Activated CD4-positive, alpha-beta T cell treated with anti-CD3 and anti-CD28 coated beads, Interleukin-2, amount 10 ng/mL, durations not matched to agents 7 days and 5 days (primary cell): ENCODE results near the gene DNAJC13. TPM values are rescaled to one million over a fixed set of nuclear protein-coding genes. Genes with fewer than 3 reads are reported as not detected.
"Not testable (repeated sequence)": the region's sequence is repeated elsewhere in the genome, so short reads cannot be mapped to it uniquely, and the experiment has no call there.

Experiments
- CTCF ChIA-PET: fragments of 350-600 bp; sonication (Branson Sonifier 250); formaldehyde crosslinking; loops from one replicate; lab custom pipeline; 2021; ENCODE audit warnings: antibody characterized with exemption; lab: Charles Lee
- POLR2A ChIA-PET: fragments of 350-600 bp; sonication (Branson Sonifier 250); formaldehyde crosslinking; loops from one replicate; lab custom pipeline; 2021; ENCODE audit warnings: antibody characterized with exemption; lab: Charles Lee
- DNase-seq: peaks from one replicate; pipeline ENCODE4 v3.0.0-alpha.2; 2020
- H3K27ac Mint-ChIP-seq: one replicate; pipeline ENCODE4 v1.8.0; 2021; ENCODE audit warnings: mild to moderate bottlenecking, moderate library complexity, mixed read lengths
- H3K27me3 Mint-ChIP-seq: one replicate; pipeline ENCODE4 v1.8.0; 2021; ENCODE audit warnings: mixed read lengths
- H3K36me3 Mint-ChIP-seq: one replicate; pipeline ENCODE4 v1.8.0; 2021; ENCODE audit warnings: low read depth, mixed read lengths
- H3K4me1 Mint-ChIP-seq: one replicate; pipeline ENCODE4 v1.8.0; 2021; ENCODE audit warnings: mixed read lengths
- H3K4me3 Mint-ChIP-seq: one replicate; pipeline ENCODE4 v1.8.0; 2021; ENCODE audit warnings: mild to moderate bottlenecking, moderate library complexity, mixed read lengths
- H3K9me3 Mint-ChIP-seq: one replicate; pipeline ENCODE4 v1.8.0; 2021; ENCODE audit warnings: mixed read lengths
- total RNA-seq, 2 experiments: library from RNA; stranded (reverse); gene quantifications; one replicate each; pipeline ENCODE4 v1.2.3, GENCODE V29; 2021

The DNAJC13 gene, protein sequence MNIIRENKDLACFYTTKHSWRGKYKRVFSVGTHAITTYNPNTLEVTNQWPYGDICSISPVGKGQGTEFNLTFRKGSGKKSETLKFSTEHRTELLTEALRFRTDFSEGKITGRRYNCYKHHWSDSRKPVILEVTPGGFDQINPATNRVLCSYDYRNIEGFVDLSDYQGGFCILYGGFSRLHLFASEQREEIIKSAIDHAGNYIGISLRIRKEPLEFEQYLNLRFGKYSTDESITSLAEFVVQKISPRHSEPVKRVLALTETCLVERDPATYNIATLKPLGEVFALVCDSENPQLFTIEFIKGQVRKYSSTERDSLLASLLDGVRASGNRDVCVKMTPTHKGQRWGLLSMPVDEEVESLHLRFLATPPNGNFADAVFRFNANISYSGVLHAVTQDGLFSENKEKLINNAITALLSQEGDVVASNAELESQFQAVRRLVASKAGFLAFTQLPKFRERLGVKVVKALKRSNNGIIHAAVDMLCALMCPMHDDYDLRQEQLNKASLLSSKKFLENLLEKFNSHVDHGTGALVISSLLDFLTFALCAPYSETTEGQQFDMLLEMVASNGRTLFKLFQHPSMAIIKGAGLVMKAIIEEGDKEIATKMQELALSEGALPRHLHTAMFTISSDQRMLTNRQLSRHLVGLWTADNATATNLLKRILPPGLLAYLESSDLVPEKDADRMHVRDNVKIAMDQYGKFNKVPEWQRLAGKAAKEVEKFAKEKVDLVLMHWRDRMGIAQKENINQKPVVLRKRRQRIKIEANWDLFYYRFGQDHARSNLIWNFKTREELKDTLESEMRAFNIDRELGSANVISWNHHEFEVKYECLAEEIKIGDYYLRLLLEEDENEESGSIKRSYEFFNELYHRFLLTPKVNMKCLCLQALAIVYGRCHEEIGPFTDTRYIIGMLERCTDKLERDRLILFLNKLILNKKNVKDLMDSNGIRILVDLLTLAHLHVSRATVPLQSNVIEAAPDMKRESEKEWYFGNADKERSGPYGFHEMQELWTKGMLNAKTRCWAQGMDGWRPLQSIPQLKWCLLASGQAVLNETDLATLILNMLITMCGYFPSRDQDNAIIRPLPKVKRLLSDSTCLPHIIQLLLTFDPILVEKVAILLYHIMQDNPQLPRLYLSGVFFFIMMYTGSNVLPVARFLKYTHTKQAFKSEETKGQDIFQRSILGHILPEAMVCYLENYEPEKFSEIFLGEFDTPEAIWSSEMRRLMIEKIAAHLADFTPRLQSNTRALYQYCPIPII (N-terminal part only)
- 10 to 100 TPM; 37.3 to 38.6 TPM for total RNA-seq

DNA sequence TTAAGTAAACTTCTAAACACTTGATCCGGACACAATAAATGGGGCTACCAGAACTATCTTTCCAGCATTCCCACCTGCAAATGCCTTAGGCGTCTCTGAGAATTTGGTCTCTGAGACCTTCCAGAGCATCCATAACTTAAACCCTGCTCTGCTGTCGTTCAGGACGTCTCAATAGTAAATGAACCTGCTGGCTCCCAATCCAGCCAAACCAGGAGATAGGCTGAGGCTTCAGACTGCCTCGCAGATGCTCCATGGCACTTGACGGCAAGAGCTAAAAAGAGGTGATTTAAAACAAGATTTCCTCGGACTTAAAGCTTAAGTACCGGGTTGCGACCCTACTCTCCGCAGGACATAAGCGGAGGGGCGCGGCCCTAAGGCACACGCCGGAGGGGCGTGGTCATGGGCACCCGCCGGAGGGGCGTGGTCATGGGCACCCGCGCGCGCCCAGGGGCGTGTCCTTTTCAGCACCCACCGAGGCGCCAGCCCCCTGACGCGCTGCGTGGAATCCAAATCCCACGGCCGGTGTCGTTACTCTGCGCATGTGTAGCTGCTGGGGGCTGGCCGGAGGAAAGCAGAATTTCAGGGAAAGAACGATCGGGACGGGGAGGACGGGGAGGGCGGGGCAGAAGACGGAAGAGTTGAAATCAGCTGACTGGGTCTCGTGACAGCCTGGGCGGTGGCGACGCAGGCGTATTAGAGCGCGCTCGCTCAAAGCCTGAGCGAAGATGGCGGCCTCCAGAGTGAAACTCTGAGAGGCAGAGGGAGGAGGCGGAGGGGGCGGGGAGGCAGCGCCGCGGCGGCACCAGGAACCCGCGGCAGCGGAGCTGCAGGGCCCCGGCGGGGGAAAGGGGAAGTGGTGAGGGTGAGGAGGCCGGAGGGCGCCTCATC, at the start of gene DNAJC13:
Gene DNAJC13, plus strand, starts transcription at position 696 of the 888 bp plus-strand sequence. CDS start 17,049 bp downstream, outside the sequence.
- Mint-ChIP-seq H3K27me3 (no peaks in the 10 kb centered on the region), H3K4me1 (peaks cover 35% of the 10 kb centered on the region), H3K27ac (peak within 1 kb of the TSS; percentile 93), H3K36me3 (peaks cover 13% of the 10 kb centered on the region), H3K9me3 (no peaks in the 10 kb centered on the region), H3K4me3 (peak within 1 kb of the TSS; percentile 92)
- CTCF ChIA-PET: interaction anchor here (1.0 to 1.6 kb wide), 4 partner anchors 19 to 236 kb away, joined by 3 to 4 read pairs (median 4); no protein-coding TSS in a partner anchor
- peak; percentile 94 for DNase-seq
- POLR2A ChIA-PET: interaction anchor here (0.5 kb wide), 1 partner anchor 209 kb away, joined by 3 read pairs; no protein-coding TSS in a partner anchor

DNA sequence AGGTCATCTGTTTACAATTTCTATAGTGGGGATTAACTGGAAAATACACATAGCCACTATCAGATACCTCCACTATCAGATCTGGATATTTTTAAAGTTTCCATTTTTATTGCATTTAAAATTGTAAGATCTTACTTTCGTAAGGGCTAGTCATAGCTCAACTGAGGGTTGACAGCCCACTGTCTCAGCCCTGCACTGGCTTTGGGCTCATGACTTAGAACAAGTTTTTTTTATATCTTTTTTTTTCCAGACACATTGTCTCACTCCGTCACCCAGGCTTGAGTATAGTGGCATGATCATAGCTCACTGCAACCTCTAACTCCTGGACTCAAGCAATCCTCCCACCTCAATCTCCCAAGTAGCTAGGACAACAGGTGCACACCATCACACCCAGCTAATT, 48.8 kb upstream of the DNAJC13 start:
- Mint-ChIP-seq H3K27me3 (peaks cover 8% of the 10 kb centered on the region), H3K27ac (no peak overlapping the region), H3K4me3 (no peak overlapping the region), H3K9me3 (no peaks in the 10 kb centered on the region), H3K36me3 (no peaks in the 10 kb centered on the region), H3K4me1 (no peaks in the 10 kb centered on the region)
- ChIA-PET CTCF (no interaction called here), POLR2A (no interaction called here)
- DNase-seq: no peak

DNA sequence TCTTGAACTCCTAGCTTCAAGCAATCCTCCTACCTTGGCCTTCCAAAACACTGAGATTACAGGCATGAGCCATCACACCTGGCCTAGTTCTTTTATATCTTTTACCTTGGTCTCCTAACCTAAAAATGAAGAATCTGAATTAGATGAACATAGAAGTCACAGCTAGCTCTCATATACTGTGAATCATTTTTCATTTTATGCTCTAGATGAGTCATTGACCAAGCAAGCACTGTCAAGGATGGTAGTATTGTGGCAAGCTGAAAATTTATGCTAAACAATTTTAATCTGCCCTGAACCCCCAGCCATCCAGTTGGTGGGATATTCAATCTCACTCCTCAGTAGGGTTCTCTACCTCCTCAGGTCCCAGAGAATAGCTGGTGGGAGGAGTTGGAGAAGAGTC, 48.3 kb upstream of the DNAJC13 start:
- ChIA-PET CTCF (no interaction called here), POLR2A (no interaction called here)
- no peak for DNase-seq
- H3K4me3 Mint-ChIP-seq: no peak overlapping the region
- H3K9me3 Mint-ChIP-seq: no peaks in the 10 kb centered on the region
- H3K36me3 Mint-ChIP-seq: no peaks in the 10 kb centered on the region
- H3K27ac Mint-ChIP-seq: no peak overlapping the region
- H3K27me3 Mint-ChIP-seq: peaks cover 8% of the 10 kb centered on the region
- H3K4me1 Mint-ChIP-seq: no peaks in the 10 kb centered on the region

DNA sequence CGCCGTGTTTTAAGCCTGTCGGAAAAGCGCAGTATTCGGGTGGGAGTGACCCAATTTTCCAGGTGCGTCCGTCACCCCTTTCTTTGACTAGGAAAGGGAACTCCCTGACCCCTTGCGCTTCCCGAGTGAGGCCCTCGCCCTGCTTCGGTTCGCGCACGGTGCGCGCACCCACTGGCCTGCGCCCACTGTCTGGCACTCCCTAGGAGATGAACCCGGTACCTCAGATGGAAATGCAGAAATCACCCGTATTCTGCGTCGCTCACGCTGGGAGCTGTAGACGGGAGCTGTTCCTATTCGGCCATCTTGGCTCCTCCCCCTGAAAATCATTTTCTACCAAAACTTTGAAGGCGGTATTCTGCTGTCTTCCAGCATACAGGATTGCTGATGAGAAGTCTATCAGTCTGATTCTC, 40.4 kb upstream of the DNAJC13 start:
- H3K9me3 Mint-ChIP-seq, H3K27ac Mint-ChIP-seq, H3K4me1 Mint-ChIP-seq, POLR2A ChIA-PET, DNase-seq, CTCF ChIA-PET, H3K36me3 Mint-ChIP-seq: not testable (repeated sequence)
- H3K27me3 Mint-ChIP-seq: peaks cover 11% of the 10 kb centered on the region
- peak overlapping the region; percentile 58 for H3K4me3 Mint-ChIP-seq

DNA sequence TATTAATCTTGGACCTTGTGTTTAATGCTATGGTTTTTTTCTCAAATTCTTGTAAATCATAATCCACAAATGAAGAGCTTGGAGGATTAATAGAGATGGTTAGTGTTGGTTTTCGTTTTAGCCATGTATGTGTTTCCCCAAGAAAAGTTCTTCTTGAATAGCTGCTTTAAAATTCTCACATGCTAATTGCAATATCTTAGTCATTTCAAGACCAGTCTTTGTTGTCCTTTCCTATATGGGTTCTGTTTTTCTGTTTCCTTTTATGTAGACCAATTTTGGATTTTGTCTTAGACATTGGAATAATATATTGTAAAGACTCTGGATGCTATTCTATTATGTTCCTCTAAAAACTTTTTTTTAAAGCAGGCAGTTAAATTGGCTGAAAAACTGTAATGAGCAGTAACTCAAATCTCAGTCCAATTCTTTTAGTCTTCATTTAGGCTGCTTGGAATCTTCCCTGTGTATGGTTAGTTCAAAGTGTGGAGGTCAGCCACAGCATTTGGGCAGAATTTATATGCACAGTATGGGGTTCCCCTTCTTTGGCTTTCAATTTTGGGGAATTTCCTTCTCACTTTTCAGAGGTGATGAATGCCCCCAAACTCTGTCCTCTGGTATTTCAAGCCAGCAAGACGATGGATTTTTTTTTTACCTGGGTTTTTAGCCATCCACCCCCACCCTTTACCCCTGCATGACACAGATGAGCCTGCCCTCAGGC, 39.1 kb upstream of the DNAJC13 start:
- CTCF ChIA-PET: interaction anchor here (1.5 kb wide), 1 partner anchor 22 kb away, joined by 4 read pairs; no protein-coding TSS in a partner anchor
- no peak overlapping the region for H3K4me3 Mint-ChIP-seq
- H3K36me3 Mint-ChIP-seq: no peaks in the 10 kb centered on the region
- POLR2A ChIA-PET: no interaction called here
- no peak overlapping the region for H3K27ac Mint-ChIP-seq
- no peaks in the 10 kb centered on the region for H3K4me1 Mint-ChIP-seq
- DNase-seq: no peak
- H3K27me3 Mint-ChIP-seq: peaks cover 11% of the 10 kb centered on the region
- H3K9me3 Mint-ChIP-seq: no peaks in the 10 kb centered on the region

DNA sequence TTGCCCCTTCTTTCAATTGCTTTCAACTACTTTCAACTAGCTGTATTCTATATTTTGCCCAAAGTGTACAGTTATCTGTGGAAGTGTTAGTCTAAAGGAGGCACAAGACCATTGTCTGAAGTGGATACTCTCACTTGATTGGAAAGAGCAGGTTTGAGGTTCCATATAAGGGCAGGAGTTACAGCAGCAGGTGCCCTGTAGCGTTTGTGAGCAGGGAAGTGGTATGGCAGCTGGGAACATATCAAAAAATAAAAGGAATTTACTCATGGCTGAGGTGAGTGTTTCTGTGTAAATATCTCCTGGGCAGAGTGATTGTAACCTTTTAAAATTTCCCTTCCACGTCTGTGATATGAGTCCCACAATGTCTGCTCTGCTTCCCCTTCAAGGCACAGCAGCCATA, 38.5 kb upstream of the DNAJC13 start:
- Mint-ChIP-seq H3K9me3 (no peaks in the 10 kb centered on the region), H3K4me1 (no peaks in the 10 kb centered on the region), H3K27me3 (peaks cover 11% of the 10 kb centered on the region), H3K27ac (no peak overlapping the region), H3K36me3 (no peaks in the 10 kb centered on the region), H3K4me3 (no peak overlapping the region)
- no peak for DNase-seq
- CTCF ChIA-PET: interaction anchor here (1.5 kb wide), 1 partner anchor 21 kb away, joined by 4 read pairs; no protein-coding TSS in a partner anchor
- POLR2A ChIA-PET: no interaction called here

DNA sequence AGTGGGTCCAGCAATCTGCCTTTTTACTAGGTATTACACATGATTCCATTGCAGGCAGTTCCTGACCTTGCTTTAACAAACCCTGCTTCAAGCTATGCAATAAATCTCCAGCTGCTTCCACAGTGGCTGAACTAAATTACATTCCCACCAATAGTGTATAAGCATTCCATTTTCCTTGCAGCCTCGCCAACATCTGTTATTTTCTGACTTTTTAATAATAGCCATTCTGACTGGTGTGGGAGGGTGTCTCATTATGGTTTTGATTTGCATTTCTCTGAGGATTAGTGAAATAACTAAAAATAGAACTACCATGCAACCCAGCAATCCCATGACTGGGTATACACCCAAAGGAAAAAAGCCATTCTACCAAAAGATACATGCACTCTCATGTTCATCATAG, 36.4 kb upstream of the DNAJC13 start:
- H3K4me1 Mint-ChIP-seq: no peaks in the 10 kb centered on the region
- H3K4me3 Mint-ChIP-seq: no peak overlapping the region
- no peaks in the 10 kb centered on the region for H3K36me3 Mint-ChIP-seq

DNA sequence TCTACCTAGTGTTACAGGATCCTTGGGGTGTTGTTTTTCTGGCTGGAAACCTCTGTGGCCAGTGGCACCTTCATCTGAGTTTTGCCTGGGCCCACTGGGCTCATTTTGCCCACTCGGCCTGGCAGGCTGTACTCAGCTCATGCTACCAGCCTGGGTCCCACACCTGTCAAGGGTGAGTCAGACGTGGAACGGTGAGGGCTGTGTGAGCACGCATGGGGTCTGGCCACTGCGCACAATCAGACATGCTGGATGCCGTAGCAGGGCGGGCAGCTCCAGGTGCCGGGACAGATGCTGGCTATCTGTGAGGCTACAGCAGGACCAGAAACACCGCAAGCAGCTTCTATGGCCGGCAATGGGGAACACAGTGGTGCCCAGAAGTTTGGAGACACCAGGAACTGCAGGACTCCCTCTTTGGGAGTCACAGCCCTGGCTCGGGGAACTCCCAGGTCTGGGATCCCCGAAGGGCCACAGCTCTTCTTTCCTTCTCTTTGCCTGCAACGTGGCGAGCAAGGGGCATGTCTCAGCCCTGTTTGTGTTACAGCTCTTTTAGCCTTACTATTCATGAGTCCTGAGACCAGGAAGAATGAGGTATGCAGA, 35.9 kb upstream of the DNAJC13 start:
- Mint-ChIP-seq H3K4me1 (no peaks in the 10 kb centered on the region), H3K9me3 (no peaks in the 10 kb centered on the region), H3K4me3 (no peak overlapping the region), H3K27ac (no peak overlapping the region), H3K36me3 (no peaks in the 10 kb centered on the region), H3K27me3 (peaks cover 11% of the 10 kb centered on the region)
- CTCF ChIA-PET: interaction anchor here (1.5 kb wide), 1 partner anchor 32 kb away, joined by 4 read pairs; no protein-coding TSS in a partner anchor
- no peak for DNase-seq
- POLR2A ChIA-PET: no interaction called here

More for the DNA sequence above, 36.4 kb upstream of the DNAJC13 start:
- peaks cover 11% of the 10 kb centered on the region for H3K27me3 Mint-ChIP-seq
- ChIA-PET CTCF (interaction anchor here (1.5 kb wide), 1 partner anchor 32 kb away, joined by 4 read pairs; no protein-coding TSS in a partner anchor), POLR2A (no interaction called here)
- no peaks in the 10 kb centered on the region for H3K9me3 Mint-ChIP-seq
- no peak overlapping the region for H3K27ac Mint-ChIP-seq
- no peak for DNase-seq

DNA sequence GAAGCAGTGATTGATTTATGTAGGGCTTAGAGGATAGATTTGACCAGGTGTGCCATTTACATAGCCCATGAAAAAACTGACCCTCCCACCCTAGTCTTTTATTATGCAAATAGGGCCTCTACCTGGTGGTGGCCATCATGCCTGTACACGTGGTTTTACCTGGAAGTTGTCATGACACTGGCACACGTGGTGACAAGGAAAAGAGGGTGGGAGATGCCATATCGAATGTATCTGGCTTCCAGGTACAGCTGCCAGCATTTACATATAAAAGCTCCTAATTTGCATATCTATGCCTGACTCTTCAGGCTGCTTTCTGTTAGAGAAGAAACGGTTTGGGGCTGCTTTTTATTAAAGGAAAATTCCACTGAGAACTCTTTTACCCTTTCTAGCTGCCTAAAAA, 35.0 kb upstream of the DNAJC13 start:
- ChIA-PET POLR2A (no interaction called here), CTCF (interaction anchor here (1.5 kb wide), 1 partner anchor 33 kb away, joined by 4 read pairs; no protein-coding TSS in a partner anchor)
- Mint-ChIP-seq H3K9me3 (no peaks in the 10 kb centered on the region), H3K27me3 (peaks cover 11% of the 10 kb centered on the region), H3K4me1 (no peaks in the 10 kb centered on the region), H3K4me3 (no peak overlapping the region), H3K27ac (no peak overlapping the region), H3K36me3 (no peaks in the 10 kb centered on the region)
- DNase-seq: no peak

DNA sequence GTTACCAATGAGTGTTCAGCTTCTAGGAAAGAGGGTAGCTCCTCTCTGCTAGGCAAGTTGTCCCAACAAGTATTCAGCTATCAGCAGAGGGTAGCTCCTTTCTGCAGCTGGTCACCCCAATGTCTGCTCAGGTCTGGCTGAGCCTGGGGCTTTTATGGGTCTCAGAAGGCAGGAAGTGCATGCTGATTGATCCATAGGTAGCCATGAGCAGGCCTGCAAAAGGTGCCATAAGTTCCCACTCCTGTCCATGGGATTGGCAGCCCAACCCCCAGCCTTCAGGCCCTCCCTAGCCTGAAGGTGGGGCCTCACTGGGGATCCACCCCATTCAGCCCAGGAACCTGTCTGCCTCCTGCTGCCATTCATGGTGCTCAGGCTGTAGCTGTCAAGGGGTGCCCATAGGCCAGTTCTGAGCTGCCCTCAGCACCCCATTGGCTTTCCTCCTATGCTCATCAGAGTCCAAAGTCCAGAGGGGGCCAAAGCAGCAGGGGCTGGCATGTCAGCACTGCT, 34.6 kb upstream of the DNAJC13 start:
- ChIA-PET CTCF (no interaction called here), POLR2A (no interaction called here)
- Mint-ChIP-seq H3K4me1 (no peaks in the 10 kb centered on the region), H3K27me3 (peaks cover 11% of the 10 kb centered on the region), H3K4me3 (no peak overlapping the region), H3K27ac (no peak overlapping the region), H3K9me3 (no peaks in the 10 kb centered on the region), H3K36me3 (no peaks in the 10 kb centered on the region)
- DNase-seq: no peak

DNA sequence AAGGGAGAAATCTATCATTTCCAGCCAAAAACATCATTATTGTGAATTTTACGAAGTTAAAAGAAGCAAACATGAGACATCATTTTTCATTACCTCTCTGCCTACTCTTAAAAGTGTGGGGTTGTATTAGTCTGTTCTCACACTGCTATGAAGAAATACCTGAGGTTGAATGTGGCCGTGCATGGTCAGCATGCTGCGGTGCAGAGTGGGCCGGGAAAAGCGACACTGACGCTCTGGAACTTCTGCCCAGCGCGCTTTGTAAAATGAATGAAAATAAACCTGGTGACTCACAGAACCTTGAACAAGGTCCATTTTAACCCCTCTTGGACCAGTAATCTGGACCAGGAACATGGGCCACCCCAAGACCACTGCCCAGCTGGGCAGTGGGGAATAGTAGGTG, 31.0 kb upstream of the DNAJC13 start:
- Mint-ChIP-seq H3K36me3 (no peaks in the 10 kb centered on the region), H3K9me3 (no peaks in the 10 kb centered on the region), H3K4me3 (no peak overlapping the region), H3K27me3 (no peaks in the 10 kb centered on the region), H3K27ac (no peak overlapping the region), H3K4me1 (no peaks in the 10 kb centered on the region)
- POLR2A ChIA-PET: no interaction called here
- DNase-seq: no peak
- CTCF ChIA-PET: no interaction called here
